ENCODE measurements around the gene MAST4. TPM values are rescaled to one million over a fixed set of nuclear protein-coding genes. Genes with fewer than 3 reads are reported as not detected.

MAST4 gene
- total and polyA plus RNA-seq, 2 of the 13 experiments (the other 11 are each of a cell fraction or from before 2014, with no cell fraction given): 3.4 to 3.7 TPM

- Histone ChIP-seq H3K36me3 (replicated peaks in 1 of 2; ENCODE audit: control insufficient read depth in 1 of 2, insufficient read depth in 2 of 2, low read length in 2 of 2) (no peaks in the 10 kb centered on the region), H3K4me1 (ENCODE audit: insufficient read depth, low read length) (no peaks in the 10 kb centered on the region), H3K9ac (ENCODE audit: insufficient read depth, low read depth, low read length) (no peak overlapping the region), H3K27ac (ENCODE audit: extremely low read length, insufficient read depth, low read length) (no peak overlapping the region), H3K4me3 (replicated peaks in 1 of 3; ENCODE audit: insufficient read depth in 1 of 3, low read depth in 2 of 3, low read length in 3 of 3) (no peak overlapping the region), H2AFZ (ENCODE audit: low read length) (no peak overlapping the region), H3K79me2 (ENCODE audit: insufficient read depth, low read length) (no peaks in the 10 kb centered on the region), H3K4me2 (ENCODE audit: low read depth, low read length) (no peak overlapping the region), H3K27me3 (ENCODE audit: control insufficient read depth in 1 of 2, insufficient read depth in 2 of 2, low read length in 2 of 2) (peaks cover 0 to 22% of the 10 kb centered on the region in 2 experiments; a peak in 3 of 5 replicates), H4K20me1 (ENCODE audit: insufficient read depth, low read length) (no peaks in the 10 kb centered on the region), H3K9me3 (ENCODE audit: low read length) (no peaks in the 10 kb centered on the region)
- DNase-seq (ENCODE audit: low spot score) (no peak), FAIRE-seq (no peak), ATAC-seq (no peak)
- ChIA-PET POLR2A (no interaction called here), CTCF (ENCODE audit: low intra/inter-chr PET ratio, low total read pairs) (no interaction called here)
- TF ChIP-seq TRIM22 (IDR thresholded peaks at IDR 0.05) (no peak), RNF2 (conservative IDR thresholded peaks at IDR 0.05; ENCODE audit: low read depth) (no peak), ZSCAN30 (CRISPR knock-in tag; IDR thresholded peaks at IDR 0.05) (no peak), NR2F1 (CRISPR knock-in tag; IDR thresholded peaks at IDR 0.05) (no peak), ZNF670 (CRISPR knock-in tag; IDR thresholded peaks at IDR 0.05; ENCODE audit: borderline replicate concordance) (no peak), ZFP90 (CRISPR knock-in tag; IDR thresholded peaks at IDR 0.05; ENCODE audit: borderline replicate concordance) (no peak), ZSCAN12 (CRISPR knock-in tag; IDR thresholded peaks at IDR 0.05) (no peak), ATF4 (CRISPR knock-in tag; IDR thresholded peaks at IDR 0.05) (no peak), FOXA1 (IDR thresholded peaks at IDR 0.05) (no peak), FOXA1 (CRISPR knock-in tag; IDR thresholded peaks at IDR 0.05) (no peak), ZNF510 (CRISPR knock-in tag; IDR thresholded peaks at IDR 0.05; ENCODE audit: low read depth) (no peak), ZBTB2 (CRISPR knock-in tag; IDR thresholded peaks at IDR 0.05; ENCODE audit: low read depth) (no peak), TAF15 (IDR thresholded peaks at IDR 0.05; ENCODE audit: low read depth, low read length, poor library complexity, severe bottlenecking) (no peak)
- TF ChIP-seq, protein P1, sequence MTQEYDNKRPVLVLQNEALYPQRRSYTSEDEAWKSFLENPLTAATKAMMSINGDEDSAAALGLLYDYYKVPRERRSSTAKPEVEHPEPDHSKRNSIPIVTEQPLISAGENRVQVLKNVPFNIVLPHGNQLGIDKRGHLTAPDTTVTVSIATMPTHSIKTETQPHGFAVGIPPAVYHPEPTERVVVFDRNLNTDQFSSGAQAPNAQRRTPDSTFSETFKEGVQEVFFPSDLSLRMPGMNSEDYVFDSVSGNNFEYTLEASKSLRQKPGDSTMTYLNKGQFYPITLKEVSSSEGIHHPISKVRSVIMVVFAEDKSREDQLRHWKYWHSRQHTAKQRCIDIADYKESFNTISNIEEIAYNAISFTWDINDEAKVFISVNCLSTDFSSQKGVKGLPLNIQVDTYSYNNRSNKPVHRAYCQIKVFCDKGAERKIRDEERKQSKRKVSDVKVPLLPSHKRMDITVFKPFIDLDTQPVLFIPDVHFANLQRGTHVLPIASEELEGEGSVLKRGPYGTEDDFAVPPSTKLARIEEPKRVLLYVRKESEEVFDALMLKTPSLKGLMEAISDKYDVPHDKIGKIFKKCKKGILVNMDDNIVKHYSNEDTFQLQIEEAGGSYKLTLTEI (CRISPR knock-in tag; conservative IDR thresholded peaks at IDR 0.05): no peak
- TF ChIP-seq, protein P2, sequence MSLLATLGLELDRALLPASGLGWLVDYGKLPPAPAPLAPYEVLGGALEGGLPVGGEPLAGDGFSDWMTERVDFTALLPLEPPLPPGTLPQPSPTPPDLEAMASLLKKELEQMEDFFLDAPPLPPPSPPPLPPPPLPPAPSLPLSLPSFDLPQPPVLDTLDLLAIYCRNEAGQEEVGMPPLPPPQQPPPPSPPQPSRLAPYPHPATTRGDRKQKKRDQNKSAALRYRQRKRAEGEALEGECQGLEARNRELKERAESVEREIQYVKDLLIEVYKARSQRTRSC (CRISPR knock-in tag; IDR thresholded peaks at IDR 0.05; ENCODE audit: low read depth): no peak
- TF ChIP-seq, protein P3, sequence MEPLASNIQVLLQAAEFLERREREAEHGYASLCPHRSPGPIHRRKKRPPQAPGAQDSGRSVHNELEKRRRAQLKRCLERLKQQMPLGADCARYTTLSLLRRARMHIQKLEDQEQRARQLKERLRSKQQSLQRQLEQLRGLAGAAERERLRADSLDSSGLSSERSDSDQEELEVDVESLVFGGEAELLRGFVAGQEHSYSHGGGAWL (CRISPR knock-in tag; IDR thresholded peaks at IDR 0.05): no peak
- BruUV-seq (replicated peaks): no TSS peak
- in situ Hi-C loops (cut with HindIII; ENCODE audit: extremely low pct_ligation_motif_present, low pct_unique_long_range_greater_than_20kb) (no loop called here), intact Hi-C loops (cut with micrococcal nuclease; ENCODE audit: unreplicated experiment) (no loop called here)
- WGBS (ENCODE audit: low lambda C conversion rate): 0% methylated on average over 2 of the region's 3 CpGs
Measured at GRCh38 chr5:66616520-66617225, 20.5 kb downstream of the MAST4 start.

Data from HepG2 (cell line).